IPS-20b (cell line): ENCODE data around the gene FANCL.
"Not testable (repeated sequence)": the region's sequence is repeated elsewhere in the genome, so short reads cannot be mapped to it uniquely, and the experiment has no call there.

ENCODE experiments used
- H3K27ac ChIP-seq: one replicate; pipeline ENCODE4 v1.5.1; 2013; ENCODE audit warnings: low read length
- H3K27me3 ChIP-seq: 2 replicates; pipeline ENCODE4 v1.6.1; 2013; ENCODE audit warnings: mild to moderate bottlenecking, low read length, inconsistent platforms; ENCODE audit not compliant: insufficient read depth
- H3K36me3 ChIP-seq: 2 replicates; pipeline ENCODE4 v1.6.1; 2013; ENCODE audit warnings: low read depth, mild to moderate bottlenecking, inconsistent platforms, low read length, moderate library complexity; ENCODE audit not compliant: insufficient read depth
- H3K4me1 ChIP-seq: 2 replicates; pipeline ENCODE4 v1.6.1; 2013; ENCODE audit warnings: mild to moderate bottlenecking, control low read depth, inconsistent platforms, low read length, moderate library complexity; ENCODE audit not compliant: insufficient read depth
- H3K4me3 ChIP-seq: 2 replicates; pipeline ENCODE4 v1.5.1; 2013; ENCODE audit warnings: mild to moderate bottlenecking, low read length, inconsistent platforms
- H3K9ac ChIP-seq: 2 replicates; pipeline ENCODE4 v1.6.1; 2013; ENCODE audit warnings: low read depth, mild to moderate bottlenecking, inconsistent platforms, low read length, moderate library complexity
- H3K9me3 ChIP-seq: 2 replicates; pipeline ENCODE4 v1.6.1; 2013; ENCODE audit warnings: mild to moderate bottlenecking, low read depth, low read length, inconsistent platforms; ENCODE audit not compliant: insufficient read depth

FANCL gene

GRCh38 chr2:58171831-58172230 lies 69.3 kb downstream of the FANCL start:
- H3K27ac ChIP-seq, H3K9me3 ChIP-seq, H3K9ac ChIP-seq, H3K27me3 ChIP-seq, H3K4me3 ChIP-seq, H3K4me1 ChIP-seq: not testable (repeated sequence)
- H3K36me3 ChIP-seq, result peaks cover 13% of the 10 kb centered on the region; the same call in 1 of the 2 replicates

DNA sequence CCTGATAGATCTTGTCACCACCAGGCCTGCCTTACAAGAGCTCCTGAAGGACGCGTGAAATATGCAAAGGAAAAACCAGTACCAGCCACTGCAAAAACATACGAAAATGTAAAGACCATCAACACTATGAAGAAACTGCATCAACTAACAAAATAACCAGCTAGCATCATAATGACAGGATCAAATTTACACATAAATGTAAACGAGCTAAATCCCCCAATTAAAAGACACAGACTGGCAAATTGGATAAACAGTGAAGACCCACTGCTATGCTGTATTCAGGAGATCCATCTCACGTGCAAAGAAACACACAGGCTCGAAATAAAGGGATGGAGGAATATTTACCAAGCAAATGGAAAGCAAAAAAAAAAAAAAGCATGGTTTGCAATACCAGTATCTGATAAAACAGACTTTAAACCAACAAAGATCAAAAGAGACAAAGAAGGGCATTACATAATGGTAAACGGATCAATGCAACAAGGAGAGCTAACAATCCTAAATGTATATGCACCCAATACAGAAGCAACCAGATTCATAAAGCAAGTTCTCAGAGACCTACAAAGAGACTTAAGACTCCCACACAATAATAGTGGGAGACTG lies 70.7 kb downstream of the FANCL start:
- H3K27ac ChIP-seq, H3K27me3 ChIP-seq, H3K9ac ChIP-seq, H3K4me1 ChIP-seq, H3K9me3 ChIP-seq, H3K4me3 ChIP-seq: not testable (repeated sequence)
- H3K36me3 ChIP-seq, result peaks cover 21% of the 10 kb centered on the region; the same call in 1 of the 2 replicates

DNA sequence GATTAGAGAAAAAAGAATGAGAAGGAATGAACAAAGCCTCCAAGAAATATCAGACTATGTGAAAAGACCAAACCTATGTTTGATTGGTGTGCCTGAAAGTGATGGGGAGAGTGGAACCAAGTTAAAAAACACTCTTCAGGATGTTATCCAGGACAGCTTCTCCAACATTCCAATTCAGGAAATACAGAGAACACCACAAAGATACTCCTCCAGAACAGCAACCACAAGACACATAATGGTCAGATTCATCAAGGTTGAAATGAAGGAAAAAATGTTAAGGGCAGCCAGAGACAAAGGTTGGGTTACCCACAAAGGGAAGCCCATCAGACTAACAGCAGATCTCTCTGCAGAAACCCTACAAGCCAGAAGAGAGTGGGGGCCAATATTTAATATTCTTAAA lies 71.3 kb downstream of the FANCL start:
- not testable (repeated sequence) for H3K4me3 ChIP-seq, H3K9me3 ChIP-seq, H3K9ac ChIP-seq, H3K27ac ChIP-seq, H3K4me1 ChIP-seq, H3K27me3 ChIP-seq
- peaks cover 27% of the 10 kb centered on the region for H3K36me3 ChIP-seq

- H3K9ac ChIP-seq, H3K4me1 ChIP-seq, H3K9me3 ChIP-seq, H3K27ac ChIP-seq, H3K4me3 ChIP-seq, H3K27me3 ChIP-seq: not testable (repeated sequence)
- H3K36me3 ChIP-seq, result peaks cover 40% of the 10 kb centered on the region
Observed at GRCh38 chr2:58168130-58168529, 73.0 kb downstream of the FANCL start.

DNA sequence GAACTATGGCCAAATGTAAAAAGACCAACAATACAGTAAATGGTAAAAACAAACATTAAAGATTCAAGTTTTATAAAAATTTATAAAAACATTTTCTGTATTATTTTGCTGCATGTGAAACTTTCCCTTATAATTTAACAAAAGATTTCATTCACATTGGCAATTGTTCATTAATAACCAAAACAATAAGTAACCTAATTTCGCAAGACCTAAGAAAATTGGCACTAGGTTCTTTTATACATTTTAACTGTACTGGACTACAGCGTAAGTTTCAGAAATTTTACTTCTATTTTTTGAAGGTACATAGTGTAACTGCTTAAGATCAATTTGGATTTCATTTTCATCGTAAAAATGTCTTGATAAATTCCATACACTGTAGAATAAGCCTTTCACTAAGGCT lies 77.2 kb downstream of the FANCL start:
- Histone ChIP-seq H3K36me3 (peaks cover 82% of the 10 kb centered on the region), H3K4me3 (no peak overlapping the region), H3K4me1 (no peaks in the 10 kb centered on the region), H3K27me3 (no peaks in the 10 kb centered on the region), H3K9me3 (no peaks in the 10 kb centered on the region), H3K9ac (no peak overlapping the region), H3K27ac (no peak overlapping the region)

- Histone ChIP-seq H3K36me3 (peaks cover 65% of the 10 kb centered on the region), H3K27ac (no peak overlapping the region), H3K9ac (no peak overlapping the region), H3K4me3 (no peak overlapping the region), H3K27me3 (no peaks in the 10 kb centered on the region), H3K9me3 (no peaks in the 10 kb centered on the region), H3K4me1 (no peaks in the 10 kb centered on the region)
Observed at GRCh38 chr2:58158481-58158880, 82.6 kb downstream of the FANCL start.

DNA sequence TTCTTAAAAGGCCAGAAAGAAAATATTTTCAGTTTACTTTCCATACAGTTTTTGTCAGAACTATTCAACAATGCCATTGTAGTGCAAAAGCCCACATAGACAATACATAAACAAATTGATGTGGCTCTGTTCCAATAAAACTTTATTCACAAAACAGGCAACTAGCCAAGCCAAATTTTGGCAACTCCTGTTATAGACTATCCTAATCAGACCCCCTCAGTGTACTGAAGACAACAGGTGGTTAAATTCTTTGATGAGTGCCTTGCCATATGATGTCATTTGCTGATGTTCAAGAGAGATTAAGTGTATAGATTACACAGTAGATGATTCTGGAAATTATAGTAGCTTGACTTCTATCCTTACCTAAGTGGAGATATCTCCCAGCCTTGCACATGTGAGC lies 83.4 kb downstream of the FANCL start:
- no peak overlapping the region for H3K4me3 ChIP-seq
- no peaks in the 10 kb centered on the region for H3K9me3 ChIP-seq
- H3K9ac ChIP-seq, result no peak overlapping the region
- H3K27me3 ChIP-seq, result no peaks in the 10 kb centered on the region
- H3K27ac ChIP-seq, result no peak overlapping the region
- H3K36me3 ChIP-seq, result peaks cover 58% of the 10 kb centered on the region
- H3K4me1 ChIP-seq, result no peaks in the 10 kb centered on the region

- H3K27ac ChIP-seq, result no peak overlapping the region
- H3K9me3 ChIP-seq, result no peaks in the 10 kb centered on the region
- H3K4me1 ChIP-seq, result no peaks in the 10 kb centered on the region
- H3K27me3 ChIP-seq, result no peaks in the 10 kb centered on the region
- no peak overlapping the region for H3K9ac ChIP-seq
- H3K36me3 ChIP-seq, result peaks cover 48% of the 10 kb centered on the region
- H3K4me3 ChIP-seq, result no peak overlapping the region
Observed at GRCh38 chr2:58156780-58157179, 84.3 kb downstream of the FANCL start.

GRCh38 chr2:58155160-58155778 lies 85.9 kb downstream of the FANCL start:
- Histone ChIP-seq H3K9me3 (no peaks in the 10 kb centered on the region), H3K4me3 (no peak overlapping the region), H3K36me3 (peaks cover 33% of the 10 kb centered on the region)

DNA sequence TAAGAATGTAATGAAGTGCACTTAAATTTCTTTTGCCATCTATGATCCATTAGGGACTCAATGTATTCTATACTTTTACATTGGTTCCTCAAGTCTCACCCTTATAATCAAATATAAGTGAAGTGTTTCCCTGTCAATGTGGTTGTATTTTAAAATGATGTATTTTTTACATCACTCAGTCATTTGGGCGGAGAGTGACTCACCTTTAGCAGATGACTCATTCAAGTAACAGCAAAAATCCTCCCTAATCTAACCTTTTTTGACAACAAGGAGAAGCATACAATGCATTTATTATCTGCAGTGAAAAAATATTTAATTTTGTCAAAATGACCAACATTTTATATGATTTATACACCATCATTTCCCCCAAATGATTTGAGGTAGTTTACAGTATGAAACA lies 94.4 kb downstream of the FANCL start:
- Histone ChIP-seq H3K27me3 (no peaks in the 10 kb centered on the region), H3K27ac (no peak overlapping the region), H3K4me3 (no peak overlapping the region), H3K9ac (no peak overlapping the region), H3K4me1 (no peaks in the 10 kb centered on the region), H3K36me3 (no peaks in the 10 kb centered on the region), H3K9me3 (no peaks in the 10 kb centered on the region)

More at GRCh38 chr2:58155160-58155778, 85.9 kb downstream of the FANCL start:
- Histone ChIP-seq H3K9ac (no peak overlapping the region), H3K27me3 (no peaks in the 10 kb centered on the region), H3K4me1 (no peaks in the 10 kb centered on the region), H3K27ac (no peak overlapping the region)

DNA sequence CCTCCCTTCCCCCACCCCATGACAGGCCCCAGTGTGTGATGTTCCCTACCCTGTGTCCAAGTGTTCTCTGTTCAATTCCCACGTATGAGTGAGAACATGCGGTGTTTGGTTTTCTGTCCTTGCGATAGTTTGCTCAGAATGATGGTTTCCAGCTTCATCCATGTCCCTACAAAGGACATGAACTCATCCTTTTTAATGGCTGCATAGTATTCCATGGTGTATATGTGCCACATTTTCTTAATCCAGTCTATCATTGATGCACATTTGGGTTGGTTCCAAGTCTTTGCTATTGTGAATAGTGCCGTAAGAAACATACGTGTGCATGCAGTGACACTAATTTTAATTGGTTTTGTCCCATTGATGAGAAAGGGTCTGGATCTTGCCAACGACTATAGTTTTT lies 95.4 kb downstream of the FANCL start:
- not testable (repeated sequence) for H3K9me3 ChIP-seq, H3K4me3 ChIP-seq, H3K27me3 ChIP-seq, H3K9ac ChIP-seq, H3K4me1 ChIP-seq, H3K27ac ChIP-seq, H3K36me3 ChIP-seq

DNA sequence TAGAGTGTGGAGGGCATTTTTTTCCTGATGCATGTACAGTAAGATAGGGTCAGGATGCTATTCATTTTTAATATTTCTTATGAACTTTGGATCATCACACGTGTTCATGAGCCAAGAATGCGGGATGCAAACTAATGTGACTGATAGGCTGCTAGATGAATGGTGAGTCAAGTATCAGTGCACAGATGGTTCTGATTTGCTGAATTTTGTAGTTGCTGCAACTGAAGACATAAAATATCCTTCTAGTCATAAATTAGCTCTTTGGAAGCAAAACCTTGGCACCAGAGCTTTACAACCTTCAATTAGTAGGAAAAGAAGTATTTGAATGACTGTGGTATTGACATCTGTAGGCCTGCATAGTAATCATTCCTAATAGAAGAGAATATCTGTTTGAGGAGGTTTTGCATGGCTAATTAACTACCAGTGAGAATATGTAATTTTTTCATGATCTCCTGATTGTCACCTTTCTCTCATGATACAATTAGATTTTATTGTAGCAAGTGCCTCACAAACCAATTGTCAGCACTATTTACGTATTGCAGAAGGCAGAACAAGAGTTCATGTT lies 100.5 kb downstream of the FANCL start:
- Histone ChIP-seq H3K27me3 (no peaks in the 10 kb centered on the region), H3K27ac (no peak overlapping the region), H3K4me3 (no peak overlapping the region), H3K9me3 (no peaks in the 10 kb centered on the region), H3K9ac (no peak overlapping the region), H3K4me1 (no peaks in the 10 kb centered on the region), H3K36me3 (no peaks in the 10 kb centered on the region)
